ENCODE results near the gene NDUFV2.

NDUFV2 gene

DNA sequence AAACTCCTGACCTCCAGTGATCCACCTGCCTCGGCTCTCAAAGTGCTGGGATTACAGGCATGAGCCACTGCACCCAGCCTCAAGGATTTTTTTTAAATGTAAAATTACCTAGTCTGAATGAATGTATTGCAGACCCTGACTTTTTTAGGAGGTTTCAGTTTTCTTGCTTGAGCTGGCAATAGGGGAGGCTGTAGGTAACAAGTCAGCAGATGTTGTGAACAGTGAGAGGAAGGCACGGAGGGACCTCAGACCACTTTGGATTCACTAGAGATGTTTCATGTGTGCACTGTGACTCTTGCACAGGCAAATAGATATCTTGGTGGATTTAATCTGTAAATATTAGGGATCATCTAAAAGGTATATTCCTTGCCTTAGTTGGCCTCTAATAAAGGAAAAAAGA lies 6.4 kb downstream of the NDUFV2 start:
- Histone ChIP-seq H3K4me1 (ENCODE audit: control insufficient read depth in 1 of 2, insufficient read depth in 1 of 2, low read depth in 1 of 2, low read length in 1 of 2) (peaks cover 33 to 43% of the 10 kb centered on the region in 2 experiments), H3K27me3 (no peaks in the 10 kb centered on the region), H3K4me3 (ENCODE audit: low read depth in 1 of 2, low read length in 1 of 2) (no peak overlapping the region), H3K9me3 (no peaks in the 10 kb centered on the region), H3K36me3 (no peaks in the 10 kb centered on the region), H3K27ac (no peak overlapping the region)
- TF ChIP-seq, protein P1, sequence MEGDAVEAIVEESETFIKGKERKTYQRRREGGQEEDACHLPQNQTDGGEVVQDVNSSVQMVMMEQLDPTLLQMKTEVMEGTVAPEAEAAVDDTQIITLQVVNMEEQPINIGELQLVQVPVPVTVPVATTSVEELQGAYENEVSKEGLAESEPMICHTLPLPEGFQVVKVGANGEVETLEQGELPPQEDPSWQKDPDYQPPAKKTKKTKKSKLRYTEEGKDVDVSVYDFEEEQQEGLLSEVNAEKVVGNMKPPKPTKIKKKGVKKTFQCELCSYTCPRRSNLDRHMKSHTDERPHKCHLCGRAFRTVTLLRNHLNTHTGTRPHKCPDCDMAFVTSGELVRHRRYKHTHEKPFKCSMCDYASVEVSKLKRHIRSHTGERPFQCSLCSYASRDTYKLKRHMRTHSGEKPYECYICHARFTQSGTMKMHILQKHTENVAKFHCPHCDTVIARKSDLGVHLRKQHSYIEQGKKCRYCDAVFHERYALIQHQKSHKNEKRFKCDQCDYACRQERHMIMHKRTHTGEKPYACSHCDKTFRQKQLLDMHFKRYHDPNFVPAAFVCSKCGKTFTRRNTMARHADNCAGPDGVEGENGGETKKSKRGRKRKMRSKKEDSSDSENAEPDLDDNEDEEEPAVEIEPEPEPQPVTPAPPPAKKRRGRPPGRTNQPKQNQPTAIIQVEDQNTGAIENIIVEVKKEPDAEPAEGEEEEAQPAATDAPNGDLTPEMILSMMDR (IDR thresholded peaks at IDR 0.05), result no peak

DNA sequence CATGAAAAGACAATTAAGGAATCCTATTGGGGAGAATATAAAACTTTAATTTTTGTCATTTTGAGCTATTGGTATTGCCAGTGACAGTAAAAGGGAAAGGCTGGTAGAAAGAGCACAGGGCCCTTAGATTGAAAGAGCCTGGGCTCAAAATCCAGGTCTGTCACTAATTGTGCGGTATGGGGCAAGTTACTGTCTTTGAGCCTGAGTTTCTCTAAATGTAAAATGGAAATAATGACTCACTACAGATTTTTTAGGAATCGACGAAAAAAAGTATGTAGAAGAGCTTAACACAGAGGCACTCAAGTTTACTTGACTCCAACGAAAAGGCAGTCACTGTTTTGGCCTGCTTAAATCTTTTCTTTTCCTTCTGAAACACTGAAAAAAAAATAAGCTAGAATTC lies 7.0 kb downstream of the NDUFV2 start:
- H3K4me1 ChIP-seq (ENCODE audit: control insufficient read depth in 1 of 2, insufficient read depth in 1 of 2, low read depth in 1 of 2, low read length in 1 of 2), result peaks cover 27 to 37% of the 10 kb centered on the region in 2 experiments
- H3K9me3 ChIP-seq, result no peaks in the 10 kb centered on the region
- no peaks in the 10 kb centered on the region for H3K36me3 ChIP-seq
- H3K27me3 ChIP-seq, result no peaks in the 10 kb centered on the region
- TF ChIP-seq, protein P1 (IDR thresholded peaks at IDR 0.05), result no peak
- H3K27ac ChIP-seq, result no peak overlapping the region
- no peak overlapping the region for H3K4me3 ChIP-seq (ENCODE audit: low read depth in 1 of 2, low read length in 1 of 2)

DNA sequence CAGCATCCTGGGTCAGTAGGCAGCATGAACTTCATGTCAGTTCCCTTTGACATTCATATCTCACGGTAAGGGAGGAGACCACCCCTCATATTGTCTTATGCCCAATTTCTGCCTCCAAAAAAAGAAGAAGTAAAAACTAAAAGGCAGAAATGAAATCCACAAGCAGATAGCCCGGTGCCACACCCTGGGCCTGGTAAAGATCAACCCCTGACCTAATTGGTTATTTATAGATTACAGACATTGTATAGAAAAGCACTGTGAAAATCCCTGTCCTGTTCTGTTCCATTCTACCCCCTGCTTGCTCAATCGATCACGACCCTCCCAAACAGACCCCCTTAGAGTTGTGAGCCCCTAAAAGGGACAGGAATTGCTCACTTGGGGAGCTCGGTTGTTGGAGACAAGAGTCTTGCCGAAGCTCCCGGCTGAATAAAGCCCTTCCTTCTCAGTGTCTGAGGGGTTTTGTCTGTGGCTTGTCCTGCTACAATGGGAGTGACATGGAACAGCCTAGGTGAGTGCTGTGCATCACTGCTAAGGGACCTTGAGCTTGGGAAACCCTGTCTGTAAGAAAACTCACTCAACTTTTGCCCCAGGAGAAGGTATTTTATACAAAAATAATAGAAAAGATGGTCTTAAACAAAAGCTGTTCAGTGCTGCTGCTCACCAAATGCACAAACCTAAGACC lies 11.1 kb downstream of the NDUFV2 start:
- H3K4me3 ChIP-seq (ENCODE audit: low read depth in 1 of 2, low read length in 1 of 2), result no peak overlapping the region
- H3K27ac ChIP-seq, result peak overlapping the region; percentile 50
- TF ChIP-seq, protein P1 (IDR thresholded peaks at IDR 0.05), result no peak
- no peaks in the 10 kb centered on the region for H3K36me3 ChIP-seq
- H3K4me1 ChIP-seq (ENCODE audit: control insufficient read depth in 1 of 2, insufficient read depth in 1 of 2, low read depth in 1 of 2, low read length in 1 of 2), result peaks cover 4 to 8% of the 10 kb centered on the region in 2 experiments
- no peaks in the 10 kb centered on the region for H3K9me3 ChIP-seq
- H3K27me3 ChIP-seq, result no peaks in the 10 kb centered on the region

DNA sequence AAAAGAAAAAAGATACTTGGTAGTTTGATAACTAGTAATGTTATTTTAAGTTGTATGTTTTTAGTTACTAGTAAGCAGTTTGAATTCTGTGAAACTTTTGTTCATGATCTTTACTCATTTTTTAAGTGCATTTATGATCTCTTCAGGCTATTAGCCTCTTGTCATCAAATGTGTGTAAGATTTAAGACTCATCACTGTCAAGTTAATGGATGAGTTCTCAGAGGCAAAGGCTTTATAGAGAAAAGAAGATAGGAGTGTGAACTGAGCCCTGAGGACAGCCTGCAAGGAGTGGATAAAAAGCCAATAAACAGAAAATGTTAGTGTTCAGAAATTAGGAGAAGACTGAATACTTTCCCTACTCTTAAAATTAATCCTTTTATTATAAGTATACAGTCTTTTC lies 13.5 kb downstream of the NDUFV2 start:
- H3K27me3 ChIP-seq, result no peaks in the 10 kb centered on the region
- TF ChIP-seq, protein P1 (IDR thresholded peaks at IDR 0.05), result no peak
- H3K4me1 ChIP-seq (ENCODE audit: control insufficient read depth in 1 of 2, insufficient read depth in 1 of 2, low read depth in 1 of 2, low read length in 1 of 2), result peaks cover 4 to 8% of the 10 kb centered on the region in 2 experiments
- no peaks in the 10 kb centered on the region for H3K9me3 ChIP-seq
- peaks cover 14% of the 10 kb centered on the region for H3K36me3 ChIP-seq
- H3K4me3 ChIP-seq (ENCODE audit: low read depth in 1 of 2, low read length in 1 of 2), result no peak overlapping the region
- H3K27ac ChIP-seq, result no peak overlapping the region

DNA sequence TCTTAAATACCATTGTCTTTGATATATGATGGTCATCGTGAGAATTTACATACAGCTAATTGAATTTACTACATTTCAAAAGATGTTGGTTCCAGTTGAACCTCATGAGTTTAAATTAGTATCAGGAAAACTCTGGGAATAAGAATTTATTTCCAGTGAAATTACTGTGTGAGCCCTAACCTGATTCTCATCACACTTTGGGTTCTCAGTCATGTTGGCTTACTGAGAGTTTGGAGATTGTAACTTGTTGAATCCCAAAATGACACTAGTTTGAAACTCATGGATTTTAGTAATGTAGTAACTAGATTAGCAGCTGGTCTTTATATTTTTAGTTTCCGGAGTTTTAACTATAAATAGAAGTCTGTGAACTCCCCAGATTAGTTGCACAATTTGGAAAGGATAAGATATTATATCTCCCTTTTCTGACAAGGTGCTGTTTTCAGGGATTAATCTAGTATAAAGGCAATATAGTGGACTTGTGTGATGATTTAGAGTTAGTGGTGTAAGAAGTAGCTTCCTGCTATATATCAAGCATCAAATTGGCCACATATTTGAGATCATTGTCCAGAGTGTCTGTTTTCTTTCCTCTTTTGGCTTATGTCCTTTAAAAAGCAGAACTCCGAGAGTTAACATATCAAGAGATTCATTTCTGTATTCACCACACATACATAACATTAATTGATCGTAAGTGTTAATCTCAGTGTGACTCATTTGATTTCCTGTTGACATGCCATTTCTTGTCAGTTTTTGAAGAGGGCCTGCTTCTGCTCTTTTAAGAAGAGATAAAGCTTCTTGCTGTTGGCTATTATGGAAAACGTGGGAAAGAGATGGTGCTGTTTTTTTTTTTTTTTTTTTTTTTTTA lies 15.7 kb downstream of the NDUFV2 start:
- Histone ChIP-seq H3K27me3 (no peaks in the 10 kb centered on the region), H3K9me3 (no peaks in the 10 kb centered on the region), H3K36me3 (peaks cover 25% of the 10 kb centered on the region), H3K4me1 (ENCODE audit: control insufficient read depth in 1 of 2, insufficient read depth in 1 of 2, low read depth in 1 of 2, low read length in 1 of 2) (peaks cover 1 to 6% of the 10 kb centered on the region in 2 experiments), H3K4me3 (ENCODE audit: low read depth in 1 of 2, low read length in 1 of 2) (no peak overlapping the region), H3K27ac (peak overlapping the region; percentile 38)
- TF ChIP-seq, protein P1 (IDR thresholded peaks at IDR 0.05), result no peak

Measured in neutrophil (primary cell).